Kidney capillary endothelial cell (primary cell): ENCODE measurements around the gene C3orf20.
"Not testable (repeated sequence)": the region's sequence is repeated elsewhere in the genome, so short reads cannot be mapped to it uniquely, and the experiment has no call there.

Experiments used
- DNase-seq: peaks from one replicate; pipeline ENCODE4 v3.0.0-alpha.2; 2018; ENCODE audit warnings: low spot score

The C3orf20 gene

DNA sequence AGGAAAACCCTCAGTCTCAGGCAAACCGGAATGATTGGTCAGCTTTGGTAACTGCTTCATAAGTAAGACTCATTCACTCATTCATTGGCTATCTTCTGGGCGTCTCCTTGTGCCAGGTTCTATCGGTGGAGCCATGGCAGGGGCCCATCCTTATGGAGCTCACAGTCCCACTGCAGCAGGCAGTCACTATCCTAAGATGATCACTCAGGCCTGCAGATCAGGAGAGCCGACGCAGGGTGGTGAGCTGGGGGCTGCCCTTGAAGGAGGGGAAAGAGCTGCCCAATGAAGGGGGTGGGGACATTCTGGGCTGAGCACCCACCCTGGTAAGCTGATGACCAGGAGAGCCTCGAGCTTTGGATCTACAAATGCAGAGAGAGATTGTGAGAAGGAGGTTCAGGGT lies 123.3 kb downstream of the C3orf20 start:
- DNase-seq = no peak

DNA sequence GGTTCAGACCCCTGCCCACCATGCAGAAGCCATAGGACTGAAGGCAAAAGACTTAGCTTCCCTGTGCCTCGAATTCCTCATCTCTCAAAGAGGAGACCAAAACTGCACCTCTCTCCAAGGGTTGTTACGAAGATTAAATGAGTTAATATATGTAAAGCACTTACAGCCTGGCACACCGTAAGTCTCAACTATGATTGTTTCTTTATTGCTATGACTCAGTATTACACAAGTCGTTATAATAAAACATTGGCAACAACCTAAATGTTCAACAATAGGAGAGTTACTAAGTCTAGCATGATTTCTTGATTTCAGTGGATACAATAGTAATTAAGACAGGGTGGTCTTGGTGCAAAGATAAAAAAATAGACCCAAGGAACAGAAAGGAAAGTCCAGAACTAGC lies 124.2 kb downstream of the C3orf20 start:
- no peak for DNase-seq

DNA sequence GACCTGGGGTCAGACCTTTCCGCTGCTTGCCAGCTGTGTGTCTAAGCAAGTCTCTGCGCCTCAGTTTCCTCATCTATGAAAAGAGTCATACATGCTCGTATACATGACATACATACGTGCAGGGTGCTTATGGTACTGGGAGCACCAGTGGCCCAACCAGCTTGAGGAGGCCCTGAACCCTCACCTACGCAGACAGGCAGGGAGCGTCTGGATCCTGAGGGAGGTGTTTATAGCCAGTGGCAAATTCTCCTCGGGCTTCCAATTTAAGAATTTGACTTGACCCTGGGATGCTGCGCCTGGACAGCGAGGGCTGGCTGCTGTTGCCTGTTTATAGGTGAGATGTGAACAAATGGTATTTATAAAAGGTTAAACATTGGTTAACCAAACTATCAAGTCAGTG lies 126.1 kb downstream of the C3orf20 start:
- no peak for DNase-seq

DNA sequence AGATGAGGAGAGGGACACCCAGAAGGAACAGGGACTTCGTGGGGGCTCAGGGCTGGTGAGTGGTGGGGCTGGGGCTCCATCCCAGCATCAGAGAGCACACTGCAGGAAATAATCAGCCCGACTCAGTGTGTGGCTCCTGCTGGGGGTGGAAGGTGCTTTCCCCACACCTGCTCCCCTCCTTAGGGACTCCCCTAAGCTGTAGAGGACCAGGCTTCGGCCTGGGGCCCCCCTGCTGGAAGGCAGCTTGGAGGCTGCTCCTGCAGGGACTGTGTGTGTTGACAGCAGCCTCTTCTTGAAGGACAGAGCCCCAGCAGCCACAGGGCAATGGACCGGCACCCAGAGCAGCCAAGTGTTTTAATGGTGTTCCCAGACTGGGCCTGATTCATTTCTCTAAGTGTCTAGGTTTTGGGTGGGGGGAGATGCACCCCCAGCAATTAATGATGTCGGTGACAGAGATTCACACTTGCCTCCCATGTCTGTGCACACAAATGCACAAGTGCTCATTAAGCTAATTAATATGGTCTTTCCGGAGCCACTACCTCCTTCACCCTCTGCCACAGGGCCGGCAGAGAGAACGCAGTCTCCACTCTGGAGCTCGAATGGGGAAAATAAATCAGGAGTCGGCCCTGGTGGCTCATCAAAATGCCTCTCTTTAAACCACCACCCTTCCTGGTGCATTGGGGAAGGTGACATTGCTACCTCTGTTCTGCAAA lies 126.9 kb downstream of the C3orf20 start:
- DNase-seq = no peak

DNA sequence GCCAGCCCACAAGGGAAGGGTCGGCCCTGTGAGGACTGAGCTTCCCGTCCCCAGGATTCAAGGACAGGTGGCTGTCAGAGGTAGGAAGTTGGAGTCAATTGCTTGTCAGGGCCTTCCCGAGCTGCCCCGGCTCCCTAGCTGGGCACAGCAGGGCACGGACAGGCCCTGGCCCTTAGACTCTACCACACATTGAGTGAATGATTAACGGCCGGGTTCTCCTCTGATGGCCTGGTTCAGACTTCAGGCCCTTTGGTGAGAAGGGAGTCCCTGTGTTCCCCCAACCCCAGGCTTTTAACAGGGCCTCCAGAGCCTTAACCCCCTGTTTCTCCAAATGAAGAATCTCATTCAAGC lies 127.4 kb downstream of the C3orf20 start:
- DNase-seq = no peak

DNA sequence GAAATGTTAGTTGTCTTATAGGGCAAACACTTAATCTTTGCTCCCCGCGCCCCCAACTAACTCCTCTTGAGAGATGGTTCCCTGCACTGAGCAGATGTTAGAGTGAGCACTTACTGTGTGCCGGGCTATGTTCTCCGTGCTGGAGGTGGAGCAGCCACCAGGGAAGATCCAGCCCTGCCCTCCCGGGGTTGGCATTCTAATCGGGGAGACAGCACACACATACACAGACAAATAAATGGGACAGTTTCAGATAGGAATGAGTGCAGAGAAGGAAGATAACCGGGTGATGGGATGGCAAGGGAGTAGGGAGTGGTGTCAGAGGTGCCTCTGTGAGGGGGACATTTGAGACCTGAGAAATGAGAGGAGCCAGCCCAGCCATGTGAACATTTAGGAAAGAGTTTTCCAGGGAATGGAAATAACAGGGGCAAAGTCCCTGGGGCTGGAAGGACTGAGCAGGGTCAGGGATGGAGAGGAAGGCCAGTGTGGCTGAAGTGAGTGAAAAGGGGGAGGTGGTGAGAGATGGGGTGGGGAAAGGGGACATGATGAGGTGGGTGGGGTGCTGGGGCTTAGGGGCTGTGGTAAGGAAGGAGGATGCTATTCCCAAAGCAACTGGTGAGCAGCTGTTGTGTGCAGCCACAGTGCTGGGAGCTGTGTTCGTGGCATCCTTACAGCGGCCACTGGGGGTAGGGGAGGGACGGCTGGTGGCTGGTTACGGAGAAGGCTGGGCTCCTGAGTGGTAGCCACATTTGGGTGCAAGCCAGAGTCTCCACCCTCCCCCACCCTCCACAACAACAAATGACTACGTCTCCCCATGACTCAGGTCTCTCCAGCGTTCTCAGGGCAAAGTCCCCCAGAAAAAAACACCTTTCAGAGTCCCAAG lies 128.4 kb downstream of the C3orf20 start:
- peak; percentile 80 for DNase-seq

DNA sequence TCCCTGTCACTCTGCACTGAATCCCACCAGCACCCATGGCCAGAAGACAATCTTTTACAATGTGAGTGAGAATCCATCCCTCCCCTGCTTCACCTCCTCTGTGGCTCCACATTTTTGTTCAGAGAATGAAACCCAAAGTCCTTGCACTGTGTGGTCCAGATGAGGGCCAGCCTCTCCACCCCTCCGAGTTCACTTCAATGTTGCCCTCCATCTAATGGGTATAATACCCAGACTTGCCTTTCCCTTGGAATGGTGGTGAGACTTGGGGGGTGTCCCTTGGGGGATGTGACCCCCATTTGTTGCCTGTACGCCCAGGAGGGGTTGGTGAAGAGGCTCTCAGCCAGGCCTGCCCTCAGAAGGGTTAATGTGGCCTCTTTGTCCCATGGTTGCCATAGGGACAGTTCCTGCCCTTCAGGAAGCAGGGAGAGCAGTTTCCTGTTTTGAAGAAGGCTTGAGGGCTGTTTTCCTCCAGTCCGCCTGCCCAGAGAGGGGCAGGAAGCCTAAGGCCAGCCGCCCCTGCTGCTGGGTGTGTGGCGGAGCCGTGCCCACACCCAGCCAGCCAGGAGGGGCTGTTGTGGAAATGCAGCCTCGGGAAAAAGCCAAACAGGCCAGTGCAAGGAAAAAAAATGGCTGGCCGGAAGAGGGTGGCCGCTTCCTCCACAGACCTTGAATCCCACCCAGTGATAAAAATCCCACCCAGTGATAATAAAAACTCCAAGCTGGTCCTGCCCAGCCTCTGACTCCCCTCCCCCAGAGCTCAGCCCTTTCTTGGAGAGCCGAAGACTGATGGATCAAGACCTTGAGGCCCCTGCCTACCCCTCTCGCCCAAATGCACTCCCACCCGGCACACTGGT lies 129.3 kb downstream of the C3orf20 start:
- DNase-seq = peak; percentile 93

DNA sequence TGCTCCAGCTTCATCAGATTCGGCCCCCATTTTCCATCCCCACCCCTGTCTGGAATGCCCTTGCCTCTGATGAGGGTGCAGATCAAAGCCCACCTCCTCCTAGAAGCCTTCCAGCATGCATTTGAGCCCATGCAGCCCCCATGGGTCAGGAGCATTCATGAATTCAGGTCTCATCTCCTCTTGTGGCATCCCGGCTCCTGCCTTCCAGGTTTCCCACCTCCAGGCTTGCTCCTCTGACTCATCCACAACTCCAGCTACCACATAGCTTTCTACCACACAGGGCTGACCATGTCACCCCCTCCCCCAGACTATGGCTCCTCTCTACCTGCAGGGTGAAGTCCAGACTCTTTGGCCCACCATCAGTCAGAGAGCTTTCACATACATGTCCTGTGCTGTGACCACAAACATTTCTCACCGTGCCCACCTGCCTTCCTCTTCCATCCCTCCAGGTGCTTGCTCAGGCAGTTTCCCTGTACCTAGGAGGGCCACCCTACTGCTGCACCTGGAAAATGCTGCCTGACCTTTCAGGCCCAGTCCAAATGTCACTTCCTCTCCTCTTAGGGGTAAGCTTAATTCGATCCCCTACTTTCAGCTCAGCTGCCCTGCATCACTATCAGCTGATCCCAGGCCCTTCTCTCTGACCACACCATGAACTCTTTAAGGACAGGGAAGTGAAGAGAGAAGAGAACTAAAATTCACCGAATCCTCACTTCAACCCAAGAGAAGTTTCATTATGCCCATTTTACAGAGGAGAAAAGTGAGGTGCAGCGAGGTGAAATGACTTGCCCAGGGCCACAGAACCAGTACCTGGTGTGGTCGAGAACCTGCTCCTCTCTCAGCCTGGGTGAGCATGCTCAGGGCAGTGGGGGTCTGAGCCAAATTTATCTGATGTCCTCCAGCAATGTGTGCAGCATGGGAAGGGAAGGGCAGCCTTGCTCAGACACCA lies 130.2 kb downstream of the C3orf20 start:
- DNase-seq = no peak

DNA sequence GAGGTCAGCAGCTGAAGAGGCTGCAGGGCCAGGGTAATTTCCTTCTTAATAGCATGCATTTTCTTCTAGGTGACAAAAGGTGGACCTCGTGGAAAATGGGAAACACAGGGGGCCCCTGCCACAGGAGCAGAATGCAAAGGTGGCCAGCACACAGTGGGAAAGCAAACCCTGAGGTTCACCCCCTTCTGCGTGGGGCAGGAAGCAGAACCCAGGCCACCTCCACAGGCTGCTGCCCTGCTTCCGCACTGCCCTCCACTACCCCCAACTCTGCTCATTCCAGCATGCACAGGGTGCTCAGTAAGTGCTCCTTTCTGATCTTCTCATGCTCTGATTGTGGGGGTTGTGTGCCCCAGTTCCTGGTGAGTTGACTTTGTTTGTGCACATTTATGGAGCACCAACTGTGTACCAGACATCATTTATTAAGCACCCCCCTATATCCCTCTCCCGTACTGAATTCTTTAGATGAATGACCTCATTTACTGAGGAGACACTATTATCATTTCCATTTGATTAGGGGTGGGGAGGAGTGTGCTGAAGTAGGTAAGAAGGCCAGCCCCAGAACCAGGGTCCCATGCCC lies 131.1 kb downstream of the C3orf20 start:
- no peak for DNase-seq

DNA sequence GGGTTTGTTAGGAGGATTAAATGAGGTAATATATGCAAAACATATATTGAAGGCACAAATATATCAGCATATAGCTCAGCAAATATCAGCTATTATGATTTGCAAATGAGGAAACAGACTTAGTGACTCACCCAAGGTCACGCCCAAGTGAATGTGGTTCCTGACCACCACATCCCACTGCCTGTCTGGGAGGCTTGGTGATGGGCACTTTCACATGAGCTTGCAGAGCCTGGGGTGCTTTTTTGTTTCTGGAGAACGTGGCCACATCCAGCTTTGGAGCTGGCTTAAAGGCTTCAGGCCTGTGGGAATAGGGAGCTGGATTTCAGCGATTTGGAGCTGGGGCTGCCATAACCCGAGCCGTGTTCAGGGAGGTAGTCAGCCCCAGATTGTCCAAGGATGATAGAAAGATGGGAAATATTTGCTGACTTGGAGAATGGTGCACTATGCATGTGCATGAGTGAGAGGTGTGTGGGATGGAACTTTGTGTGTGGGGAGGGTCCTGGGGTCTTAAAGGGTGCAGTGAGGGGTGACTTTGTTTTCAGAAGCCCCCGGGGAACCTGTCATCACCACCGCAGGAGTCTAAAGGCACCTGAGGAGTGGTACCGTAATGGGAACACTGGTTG lies 131.8 kb downstream of the C3orf20 start:
- DNase-seq = peak; percentile 90

DNA sequence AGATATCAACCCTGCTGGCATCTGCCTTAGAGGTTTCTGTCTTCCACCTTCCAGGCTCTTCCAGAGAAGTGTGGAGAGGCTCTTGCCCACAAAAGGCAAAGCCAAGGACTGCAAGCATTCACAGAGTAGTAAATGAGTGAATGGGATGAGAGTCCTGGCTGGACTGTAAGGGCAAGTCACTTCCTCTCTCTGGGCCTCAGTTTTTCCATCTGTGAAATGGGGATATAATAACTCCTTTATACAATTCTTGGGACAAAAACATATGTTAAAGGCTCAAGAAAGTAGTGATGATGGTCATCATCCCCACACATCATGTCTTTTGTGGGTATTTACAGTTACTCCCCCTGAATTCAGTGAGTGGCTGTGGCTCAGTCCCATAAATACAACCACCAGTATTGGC lies 133.1 kb downstream of the C3orf20 start:
- DNase-seq = no peak

DNA sequence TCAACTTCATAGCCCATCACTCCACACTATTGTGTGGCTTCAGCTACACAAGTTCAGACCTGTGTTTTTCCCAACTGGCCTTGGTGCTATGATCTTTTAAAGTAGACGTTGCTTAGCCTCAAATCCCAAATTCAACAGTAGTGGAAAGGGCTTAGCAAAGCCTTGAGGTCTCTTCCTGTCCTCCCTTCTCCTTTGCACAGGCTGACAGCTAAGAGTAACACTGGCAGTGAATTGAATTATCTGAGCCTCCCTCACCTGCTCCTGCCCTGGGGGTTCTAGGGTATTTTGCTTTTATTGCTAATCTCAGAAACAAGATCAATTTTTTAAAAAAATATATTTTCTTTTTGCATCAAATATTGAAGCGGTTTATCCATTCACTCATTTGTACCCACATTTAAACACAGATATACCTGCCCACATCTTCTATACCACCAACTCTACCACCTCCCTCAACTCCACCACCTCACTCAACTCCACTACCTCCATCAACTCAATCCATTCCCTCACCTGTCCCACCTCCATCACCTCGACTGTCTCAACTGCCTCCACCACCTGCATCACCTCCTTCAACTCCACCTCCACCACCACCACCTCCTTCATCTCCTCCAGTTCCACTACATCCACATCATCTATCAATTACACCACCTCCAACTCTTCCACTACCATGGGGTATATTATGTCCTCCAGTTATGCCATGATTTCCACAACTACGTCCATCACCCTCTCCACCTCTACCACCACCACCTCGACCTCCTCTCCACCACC lies 133.7 kb downstream of the C3orf20 start:
- no peak for DNase-seq

DNA sequence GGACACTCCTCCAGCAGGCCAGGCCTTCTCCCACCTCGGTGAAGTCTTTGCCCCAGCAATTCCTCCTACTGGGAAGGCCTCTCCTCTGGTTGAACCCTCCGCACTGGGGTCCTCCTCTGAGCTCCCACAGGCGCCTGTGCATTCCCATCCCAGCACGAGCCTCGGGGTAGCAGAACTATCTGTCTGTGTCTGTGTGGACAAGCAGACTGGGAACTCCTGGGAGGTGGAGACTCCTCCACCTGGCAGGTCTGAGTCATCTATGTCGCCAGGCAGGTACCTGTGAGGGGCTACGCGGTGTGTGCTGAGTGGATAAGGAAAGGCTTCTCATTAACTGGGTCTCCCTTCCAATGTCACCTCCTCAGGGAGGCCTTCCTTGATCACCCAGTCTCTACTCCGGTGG lies 134.7 kb downstream of the C3orf20 start:
- not testable (repeated sequence) for DNase-seq

DNA sequence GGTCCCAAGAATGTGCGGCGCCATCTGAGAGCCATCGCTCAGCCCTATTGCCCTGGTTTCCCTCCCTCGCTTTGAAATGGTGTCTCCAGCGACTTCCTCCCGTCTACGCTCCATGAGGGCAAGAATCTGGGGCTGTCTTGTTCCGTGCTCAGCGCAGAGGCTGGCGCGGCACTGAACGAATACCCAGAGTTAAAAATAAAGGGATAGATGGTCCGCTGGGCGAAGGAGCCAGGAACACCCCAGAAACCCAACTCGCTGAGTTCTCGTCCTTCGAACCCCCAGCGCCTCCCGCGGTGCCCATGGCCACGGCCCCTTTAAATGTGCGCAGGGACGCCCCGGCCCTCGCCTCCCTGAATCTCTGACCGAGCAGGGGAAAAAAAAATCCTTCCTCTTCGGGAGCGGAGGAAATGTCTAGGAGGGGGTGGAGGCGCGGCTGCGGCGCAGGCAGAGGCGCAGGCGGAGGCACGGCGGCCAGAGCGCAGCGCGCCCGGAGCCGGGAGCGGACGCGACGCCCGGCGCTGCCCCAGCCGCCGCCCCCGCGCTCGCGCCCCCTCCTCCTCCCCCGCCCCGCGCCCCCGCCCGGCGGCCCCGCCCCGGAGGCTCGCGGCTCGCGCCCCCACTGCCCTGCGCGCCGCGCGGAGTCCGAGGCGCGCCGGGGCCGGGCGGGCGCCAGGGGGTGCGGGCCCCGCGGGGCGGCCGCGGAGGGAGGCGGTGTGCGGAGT lies 135.3 kb downstream of the C3orf20 start:
- peak; percentile 77 for DNase-seq

DNA sequence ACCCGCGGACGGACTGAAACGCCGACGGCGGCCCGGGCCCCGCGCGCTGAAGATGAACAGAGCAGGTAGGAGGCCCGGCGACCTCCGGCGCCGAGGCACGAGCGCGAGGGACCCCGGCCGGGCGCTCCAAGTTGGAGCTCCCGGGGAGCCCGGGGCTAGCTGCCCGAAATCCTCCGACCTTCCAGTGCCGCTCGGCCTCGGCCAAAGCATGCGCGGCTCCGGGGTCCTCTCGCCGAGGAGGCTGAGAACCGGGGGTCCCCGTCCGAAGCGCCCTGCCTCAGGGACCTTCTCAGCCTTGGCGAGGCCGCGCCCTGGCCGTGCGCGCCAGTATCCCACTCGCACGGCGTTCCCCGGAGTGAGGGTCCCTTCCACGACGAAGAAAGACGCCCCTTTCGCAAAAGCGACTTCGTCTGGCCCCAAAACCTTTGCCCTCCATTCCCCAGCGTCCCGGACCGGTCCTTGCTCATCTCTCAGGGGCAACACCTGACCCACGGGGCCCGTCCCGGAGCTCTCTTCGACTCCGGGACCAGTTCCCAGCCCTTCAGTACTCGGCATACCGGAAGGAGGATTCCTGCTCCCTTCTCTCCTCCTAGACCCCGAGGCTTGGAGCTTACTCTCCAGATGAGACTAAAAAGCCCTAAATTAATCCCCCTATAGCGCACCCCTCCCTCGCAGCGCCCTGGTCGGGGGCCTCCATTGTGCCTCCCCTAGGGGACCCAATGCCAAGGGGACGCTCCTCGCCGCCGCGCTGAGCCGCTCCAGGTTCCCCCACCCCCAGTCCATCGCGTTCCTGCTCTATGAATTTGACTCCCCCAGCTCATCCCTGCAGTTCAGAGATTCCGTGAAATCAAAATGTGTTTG lies 136.1 kb downstream of the C3orf20 start:
- DNase-seq = no peak

DNA sequence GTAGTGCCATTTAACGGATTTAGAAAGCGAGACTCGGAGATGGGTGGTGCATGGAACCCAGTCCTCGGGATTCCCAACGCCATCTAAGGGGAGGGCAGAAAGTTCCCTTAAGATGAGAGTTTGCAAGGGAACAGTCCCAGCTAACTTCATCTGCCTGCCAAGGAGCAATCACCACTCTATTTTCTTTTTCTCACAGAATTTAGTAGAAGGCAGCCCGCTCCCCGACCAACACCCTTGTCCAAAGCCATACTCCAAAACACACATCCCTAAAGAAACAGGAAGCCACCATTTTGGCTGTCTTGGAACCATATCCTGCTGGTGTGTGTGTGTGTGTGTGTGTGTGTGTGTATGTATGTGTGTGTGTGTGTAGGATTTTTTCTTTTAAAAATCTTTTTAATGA lies 136.7 kb downstream of the C3orf20 start:
- DNase-seq = peak; percentile 55

DNA sequence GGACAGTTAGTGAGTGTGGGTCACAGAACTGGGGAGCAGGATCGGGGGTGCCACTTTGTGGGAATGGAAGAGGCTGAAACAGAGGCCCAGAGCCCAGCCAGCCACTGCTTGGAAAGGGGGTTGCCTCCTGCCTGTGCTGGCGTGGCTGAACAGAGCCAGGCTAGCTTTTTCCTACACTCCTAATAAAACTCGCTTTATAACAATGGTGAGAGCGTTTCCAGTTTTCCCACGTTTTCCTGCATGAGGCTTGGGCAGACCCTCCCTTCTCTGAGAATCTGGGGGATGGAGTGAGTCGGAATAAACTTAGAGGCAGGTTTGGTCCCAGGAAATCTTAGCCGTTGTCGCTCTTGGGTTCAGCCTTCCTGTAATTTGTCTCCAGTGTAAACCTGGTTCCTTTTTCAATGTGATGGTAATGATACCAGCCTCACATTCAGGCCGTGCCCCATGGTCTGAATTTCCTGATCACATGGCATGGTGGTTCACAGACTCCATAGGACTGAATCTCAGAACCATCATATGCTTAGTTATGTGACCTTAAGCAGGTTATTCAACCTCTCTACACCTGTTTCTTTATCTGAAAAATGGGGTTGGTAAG lies 137.4 kb downstream of the C3orf20 start:
- DNase-seq = no peak

DNA sequence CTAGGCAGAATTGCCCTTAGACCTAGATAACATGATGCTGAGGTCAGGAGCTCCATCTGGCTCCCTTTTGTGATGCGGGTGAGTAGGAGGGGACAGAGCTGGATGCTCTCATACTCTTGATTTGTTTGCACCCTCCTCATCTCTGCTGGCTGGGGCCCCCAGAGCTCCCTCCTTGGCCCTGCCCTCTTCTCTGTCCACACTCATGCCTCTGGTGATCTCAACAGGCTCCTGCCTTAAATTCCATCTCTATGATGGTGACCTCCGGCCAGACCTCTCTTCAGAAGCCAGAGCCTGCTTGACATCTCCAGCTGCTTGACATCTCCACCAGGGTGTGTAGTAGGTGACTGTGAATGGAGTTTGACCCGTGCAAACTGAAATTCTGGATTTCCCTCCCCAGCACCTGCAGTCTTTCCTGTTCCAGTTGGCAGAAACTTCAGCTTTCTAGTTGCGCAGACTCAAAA lies 139.5 kb downstream of the C3orf20 start:
- DNase-seq = no peak
